ENCODE results near the gene CDH26. TPM values are rescaled to one million over a fixed set of nuclear protein-coding genes. Genes with fewer than 3 reads are reported as not detected.

The CDH26 gene
- total RNA-seq, 2 experiments from 2014 or later = 0.88 to 0.91 TPM

DNA sequence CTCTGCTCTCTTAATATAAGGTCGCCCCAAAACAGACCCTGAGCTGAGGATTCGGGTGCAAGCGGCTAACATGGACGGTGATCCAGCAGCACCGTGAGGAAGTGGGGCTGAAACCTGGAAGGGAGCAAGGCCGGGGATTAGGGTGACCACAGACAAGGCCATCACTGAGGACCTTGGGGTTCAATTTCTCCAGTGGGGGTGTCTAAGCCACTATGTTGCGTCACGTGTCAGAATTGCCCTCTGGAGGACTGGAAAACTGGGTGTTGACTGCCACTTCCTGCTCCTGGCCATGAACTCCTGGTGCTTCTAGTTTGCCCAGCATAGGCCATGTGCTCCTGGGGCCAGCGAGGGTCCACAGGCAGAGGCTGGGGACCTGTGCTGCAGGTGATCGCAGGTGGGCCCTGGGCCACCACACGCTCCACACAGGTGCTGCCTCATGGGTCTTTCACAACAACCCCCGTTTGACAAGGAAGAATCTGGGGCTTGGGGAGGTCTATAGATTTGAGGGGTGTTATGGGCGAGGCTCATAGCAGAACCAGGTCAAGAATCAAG lies 101.9 kb downstream of the CDH26 start:
- intact Hi-C loops (cut with DNase I, micrococcal nuclease) = no loop called here
- ATAC-seq = no peak
- no peak for DNase-seq
- Mint-ChIP-seq H3K36me3 (ENCODE audit: low read depth) (no peaks in the 10 kb centered on the region), H3K4me1 (peaks cover 50% of the 10 kb centered on the region), H3K4me3 (no peak overlapping the region), H3K9me3 (ENCODE audit: low read depth) (no peaks in the 10 kb centered on the region), H3K27me3 (no peaks in the 10 kb centered on the region), H3K27ac (no peak overlapping the region)
- CTCF ChIA-PET = no interaction called here
- POLR2A ChIA-PET = no interaction called here

DNA sequence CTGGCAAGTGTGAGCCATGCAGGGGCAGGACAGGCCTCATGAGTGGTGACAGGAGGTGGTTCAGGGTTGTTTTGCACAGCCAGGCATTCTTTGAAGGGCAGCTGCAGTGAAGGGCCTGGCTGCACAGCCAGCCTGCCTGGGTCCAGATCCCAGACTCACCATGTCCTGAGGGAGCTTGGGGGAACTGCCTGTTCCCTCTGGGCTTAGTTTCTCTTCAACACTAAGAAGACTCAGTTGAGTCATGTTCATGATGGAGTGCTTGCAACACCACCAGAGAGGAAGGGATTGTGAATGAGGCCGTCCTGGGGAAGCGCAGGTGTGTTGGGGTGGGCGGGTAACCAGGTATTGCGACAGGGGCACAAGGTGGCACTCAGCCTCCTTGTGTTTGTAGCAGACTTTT lies 102.4 kb downstream of the CDH26 start:
- intact Hi-C loops (cut with DNase I, micrococcal nuclease) = no loop called here

GRCh38 chr20:60062431-60063047 lies 104.3 kb downstream of the CDH26 start:
- Mint-ChIP-seq H3K4me3 (no peak overlapping the region), H3K36me3 (ENCODE audit: low read depth) (no peaks in the 10 kb centered on the region), H3K9me3 (ENCODE audit: low read depth) (no peaks in the 10 kb centered on the region), H3K4me1 (peaks cover 25% of the 10 kb centered on the region), H3K27me3 (no peaks in the 10 kb centered on the region), H3K27ac (no peak overlapping the region)
- ChIA-PET CTCF (interaction anchor here (1.0 kb wide), 1 partner anchor 200 kb away, joined by 3 read pairs; no protein-coding TSS in a partner anchor), POLR2A (no interaction called here)
- no peak for ATAC-seq
- DNase-seq = no peak
- intact Hi-C loops (cut with DNase I, micrococcal nuclease) = no loop called here

More for the DNA sequence above, 102.4 kb downstream of the CDH26 start:
- Mint-ChIP-seq H3K27ac (no peak overlapping the region), H3K27me3 (no peaks in the 10 kb centered on the region), H3K4me1 (peaks cover 45% of the 10 kb centered on the region), H3K9me3 (ENCODE audit: low read depth) (no peaks in the 10 kb centered on the region), H3K4me3 (no peak overlapping the region), H3K36me3 (ENCODE audit: low read depth) (no peaks in the 10 kb centered on the region)
- ChIA-PET CTCF (no interaction called here), POLR2A (no interaction called here)
- ATAC-seq = no peak
- DNase-seq = no peak

DNA sequence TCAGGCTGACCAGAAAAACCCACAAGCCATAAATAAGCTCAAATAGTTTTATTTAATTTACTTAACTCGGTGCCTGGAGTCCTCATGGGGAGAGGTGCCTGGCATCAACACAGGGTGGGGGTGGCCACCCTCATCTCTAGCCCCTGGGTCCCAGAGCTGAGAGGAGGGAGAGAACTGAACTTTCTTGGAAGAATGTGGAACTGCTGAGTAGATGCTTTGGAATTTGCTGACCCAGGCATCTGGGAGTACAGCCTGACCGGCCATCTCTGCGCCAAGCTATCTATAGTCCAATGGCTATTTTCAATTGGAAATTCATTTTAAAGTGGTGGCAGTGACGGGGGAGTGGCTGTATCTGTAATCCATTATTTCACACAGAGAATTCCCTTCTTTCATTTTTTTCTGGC lies 104.8 kb downstream of the CDH26 start:
- ChIA-PET POLR2A (no interaction called here), CTCF (no interaction called here)
- Mint-ChIP-seq H3K4me3 (no peak overlapping the region), H3K27me3 (no peaks in the 10 kb centered on the region), H3K36me3 (ENCODE audit: low read depth) (no peaks in the 10 kb centered on the region), H3K4me1 (peaks cover 20% of the 10 kb centered on the region), H3K27ac (no peak overlapping the region), H3K9me3 (ENCODE audit: low read depth) (no peaks in the 10 kb centered on the region)
- DNase-seq (no peak), ATAC-seq (no peak)
- intact Hi-C loops (cut with DNase I, micrococcal nuclease) = no loop called here

GRCh38 chr20:60063739-60064380 lies 105.6 kb downstream of the CDH26 start:
- H3K4me1 Mint-ChIP-seq = peaks cover 12% of the 10 kb centered on the region
- H3K36me3 Mint-ChIP-seq (ENCODE audit: low read depth) = no peaks in the 10 kb centered on the region
- ATAC-seq (no peak), DNase-seq (no peak)
- CTCF ChIA-PET = no interaction called here
- H3K27ac Mint-ChIP-seq = no peak overlapping the region
- POLR2A ChIA-PET = no interaction called here
- H3K4me3 Mint-ChIP-seq = no peak overlapping the region
- no peaks in the 10 kb centered on the region for H3K27me3 Mint-ChIP-seq
- no peaks in the 10 kb centered on the region for H3K9me3 Mint-ChIP-seq (ENCODE audit: low read depth)
- intact Hi-C loops (cut with DNase I, micrococcal nuclease) = no loop called here

Other genes with a start within 250 kb of the CDH26 start
- gene SYCP2, start 24.8 kb upstream of the CDH26 start, total RNA-seq = 1 to 10 TPM; 1.5 to 2.1 TPM
- gene PPP1R3D, start 18.1 kb upstream of the CDH26 start, total RNA-seq = 1 to 10 TPM; 4.4 to 4.7 TPM
- gene FAM217B, start 18.0 kb upstream of the CDH26 start, total RNA-seq = 10 to 100 TPM; 25.6 to 33.2 TPM